Measurements from ENCODE around the gene INPP4A.
"Not testable (repeated sequence)": the region's sequence is repeated elsewhere in the genome, so short reads cannot be mapped to it uniquely, and the experiment has no call there.

The INPP4A gene

GRCh38 chr2:98570356-98570755 lies 125.7 kb downstream of the INPP4A start:
- no peak for DNase-seq

GRCh38 chr2:98571121-98571701 lies 126.6 kb downstream of the INPP4A start:
- DNase-seq, result no peak

GRCh38 chr2:98571796-98572195 lies 127.1 kb downstream of the INPP4A start:
- DNase-seq, result no peak

- no peak for DNase-seq
Measured at GRCh38 chr2:98572211-98572610, 127.6 kb downstream of the INPP4A start.

GRCh38 chr2:98572676-98573075 lies 128.0 kb downstream of the INPP4A start:
- no peak for DNase-seq

- DNase-seq, result no peak
Measured at GRCh38 chr2:98573426-98573825, 128.8 kb downstream of the INPP4A start.

GRCh38 chr2:98576666-98577312 lies 132.1 kb downstream of the INPP4A start:
- no peak for DNase-seq

GRCh38 chr2:98577313-98577712 lies 132.7 kb downstream of the INPP4A start:
- DNase-seq, result no peak

GRCh38 chr2:98578231-98578630 lies 133.6 kb downstream of the INPP4A start:
- DNase-seq, result no peak

- DNase-seq, result no peak
Measured at GRCh38 chr2:98579926-98580325, 135.3 kb downstream of the INPP4A start.

GRCh38 chr2:98580656-98581284 lies 136.1 kb downstream of the INPP4A start:
- no peak for DNase-seq

- DNase-seq, result no peak
Measured at GRCh38 chr2:98582523-98582922, 137.9 kb downstream of the INPP4A start.

GRCh38 chr2:98583276-98583675 lies 138.6 kb downstream of the INPP4A start:
- no peak for DNase-seq

- no peak for DNase-seq
Measured at GRCh38 chr2:98583816-98584618, 139.4 kb downstream of the INPP4A start.

- DNase-seq, result no peak
Measured at GRCh38 chr2:98585386-98585785, 140.7 kb downstream of the INPP4A start.

GRCh38 chr2:98586551-98587140 lies 142.0 kb downstream of the INPP4A start:
- no peak for DNase-seq

GRCh38 chr2:98588880-98589431 lies 144.3 kb downstream of the INPP4A start:
- no peak for DNase-seq

- DNase-seq, result no peak
Measured at GRCh38 chr2:98589489-98589888, 144.8 kb downstream of the INPP4A start.

- DNase-seq, result no peak
Measured at GRCh38 chr2:98592565-98592964, 147.9 kb downstream of the INPP4A start.

- not testable (repeated sequence) for DNase-seq
Measured at GRCh38 chr2:98594665-98595064, 150.0 kb downstream of the INPP4A start.

GRCh38 chr2:98598781-98599428 lies 154.2 kb downstream of the INPP4A start:
- DNase-seq, result no peak

GRCh38 chr2:98601532-98602132 lies 157.0 kb downstream of the INPP4A start:
- DNase-seq, result no peak

Measured in DMS79 (cell line).